H1 (cell line): Measurements from ENCODE around the gene NSUN2. TPM values are rescaled to one million over a fixed set of nuclear protein-coding genes. Genes with fewer than 3 reads are reported as not detected.

Source experiments
- CTCF ChIA-PET: fragments of 300-600 bp; sonication (Branson Sonifier 250); formaldehyde crosslinking; loops from one replicate; lab custom pipeline; 2021; ENCODE audit not compliant: partially characterized antibody; lab: Charles Lee
- POLR2A ChIA-PET: fragments of 300-600 bp; sonication (Branson Sonifier 250); formaldehyde crosslinking; loops from one replicate; lab custom pipeline; 2021; ENCODE audit warnings: inconsistent platforms; ENCODE audit not compliant: partially characterized antibody; lab: Charles Lee
- DNase-seq, 2 experiments: peaks; one replicate each; pipeline versions ENCODE4 v3.0.0 to v3.0.0-alpha.2; 2010 to 2022; ENCODE audit warnings: low spot score in 2 of 2, low read depth in 1 of 2, mixed read lengths in 1 of 2
- FAIRE-seq: peaks from 2 replicates; lab custom pipeline; 2011; peaks lifted over from hg19 to GRCh38; lab: Jason Lieb, UNC
- H2AFZ ChIP-seq: 2 replicates; pipeline ENCODE4 v1.8.1; 2012; ENCODE audit warnings: low read length, inconsistent platforms
- H2AK5ac ChIP-seq: 2 replicates; pipeline ENCODE4 v1.6.1; 2013; ENCODE audit warnings: low read depth, low read length
- H2BK120ac ChIP-seq: replicated peaks from 2 replicates; pipeline ENCODE3; 2013; ENCODE audit warnings: low read depth, low read length, inconsistent platforms
- H2BK12ac ChIP-seq: 2 replicates; pipeline ENCODE4 v1.6.1; 2013; ENCODE audit warnings: low read depth, low read length
- H2BK15ac ChIP-seq: 2 replicates; pipeline ENCODE4 v1.6.1; 2013; ENCODE audit warnings: low read length
- H2BK20ac ChIP-seq: 2 replicates; pipeline ENCODE4 v1.6.1; 2013; ENCODE audit warnings: low read length
- H2BK5ac ChIP-seq: 2 replicates; pipeline ENCODE4 v1.6.1; 2013; ENCODE audit warnings: low read depth, low read length
- H3K14ac ChIP-seq: 2 replicates; pipeline ENCODE4 v1.6.1; 2013; ENCODE audit warnings: inconsistent platforms; ENCODE audit not compliant: insufficient read length
- H3K18ac ChIP-seq: 2 replicates; pipeline ENCODE4 v1.6.1; 2013; ENCODE audit warnings: low read length; ENCODE audit errors: extremely low read depth
- H3K23ac ChIP-seq: 2 replicates; pipeline ENCODE4 v1.6.1; 2013; ENCODE audit warnings: inconsistent platforms; ENCODE audit not compliant: insufficient read length
- H3K23me2 ChIP-seq: 2 replicates; pipeline ENCODE4 v1.6.1; 2013; ENCODE audit warnings: low read depth, low read length
- H3K27ac ChIP-seq: 2 replicates; pipeline ENCODE4 v1.6.1; 2011; ENCODE audit warnings: low read depth, low read length, inconsistent platforms
- H3K27me3 ChIP-seq, 4 experiments: replicated peaks in 1 of 4; 1 replicate in 1 of 4; 2 replicates in 3 of 4; pipeline versions ENCODE4 v1.6.1 to v1.8.1; 2011 to 2013; ENCODE audit warnings: low read length in 3 of 4, mild to moderate bottlenecking in 3 of 4, inconsistent platforms in 2 of 4, mixed read lengths in 2 of 4, moderate library complexity in 1 of 4; ENCODE audit not compliant: control insufficient read depth in 3 of 4, insufficient read depth in 3 of 4; ENCODE audit errors: extremely low read depth in 1 of 4
- H3K36me3 ChIP-seq, 4 experiments: 2 replicates each; pipeline versions ENCODE4 v1.6.1 to v1.8.1; 2011 to 2013; ENCODE audit warnings: mild to moderate bottlenecking in 4 of 4, low read length in 3 of 4, moderate library complexity in 2 of 4, control low read depth in 1 of 4, inconsistent platforms in 1 of 4; ENCODE audit not compliant: insufficient read depth in 4 of 4, control insufficient read depth in 2 of 4
- H3K4ac ChIP-seq: replicated peaks from 2 replicates; pipeline ENCODE3; 2013; ENCODE audit warnings: low read length, low read depth, mixed read lengths, inconsistent platforms; ENCODE audit not compliant: insufficient read length
- H3K4me1 ChIP-seq, 4 experiments: replicated peaks in 1 of 4; 1 replicate in 1 of 4; 2 replicates in 3 of 4; pipeline versions ENCODE4 v1.6.1 to v1.8.1; 2011 to 2013; ENCODE audit warnings: low read length in 3 of 4, inconsistent platforms in 2 of 4, mixed read lengths in 1 of 4; ENCODE audit not compliant: insufficient read depth in 4 of 4, control insufficient read depth in 3 of 4
- H3K4me2 ChIP-seq, 2 experiments: 2 replicates each; pipeline versions ENCODE4 v1.6.1 to v1.8.1; 2011 to 2013; ENCODE audit warnings: low read depth in 2 of 2, low read length in 2 of 2, control low read depth in 1 of 2, inconsistent platforms in 1 of 2, mild to moderate bottlenecking in 1 of 2; ENCODE audit not compliant: insufficient read depth in 1 of 2
- H3K4me3 ChIP-seq, 4 experiments: fragments of 200-600, 300-600 bp in 1 of 4; sonication (generic), shearing (Covaris generic), sonication (Bioruptor Twin) in 1 of 4; 2 replicates each; pipeline versions ENCODE4 v1.5.1 to v1.8.1; 2011 to 2016; ENCODE audit warnings: low read length in 4 of 4, low read depth in 3 of 4, control low read depth in 2 of 4, inconsistent platforms in 2 of 4, mild to moderate bottlenecking in 2 of 4, mixed read lengths in 1 of 4, moderate library complexity in 1 of 4; ENCODE audit not compliant: insufficient read depth in 2 of 4; ENCODE audit errors: extremely low read depth in 1 of 4
- H3K56ac ChIP-seq: replicated peaks from 2 replicates; pipeline ENCODE3; 2013; ENCODE audit warnings: low read depth, mild to moderate bottlenecking, mixed read lengths, low read length, inconsistent platforms; ENCODE audit not compliant: insufficient read length
- H3K79me1 ChIP-seq: 2 replicates; pipeline ENCODE4 v1.6.1; 2013; ENCODE audit warnings: low read depth, low read length, control low read depth
- H3K79me2 ChIP-seq, 2 experiments: 2 replicates each; pipeline versions ENCODE4 v1.6.1 to v1.8.1; 2012 to 2013; ENCODE audit warnings: low read length in 2 of 2, mild to moderate bottlenecking in 2 of 2, inconsistent platforms in 1 of 2; ENCODE audit not compliant: insufficient read depth in 2 of 2, control insufficient read depth in 1 of 2
- H3K9ac ChIP-seq, 4 experiments: replicated peaks in 1 of 4; 1 replicate in 1 of 4; 2 replicates in 3 of 4; pipeline versions ENCODE4 v1.6.1 to v1.8.1; 2011 to 2013; ENCODE audit warnings: low read depth in 3 of 4, low read length in 3 of 4, control low read depth in 2 of 4, mild to moderate bottlenecking in 2 of 4, moderate library complexity in 2 of 4, inconsistent platforms in 1 of 4; ENCODE audit errors: extremely low read depth in 1 of 4
- H3K9me3 ChIP-seq, 2 experiments: 2 replicates each; pipeline versions ENCODE4 v1.6.1 to v1.8.1; 2012 to 2013; ENCODE audit warnings: mild to moderate bottlenecking in 2 of 2, moderate library complexity in 2 of 2, control low read depth in 1 of 2, inconsistent platforms in 1 of 2, low read depth in 1 of 2, low read length in 1 of 2, mixed read lengths in 1 of 2; ENCODE audit not compliant: insufficient read depth in 2 of 2
- H4K20me1 ChIP-seq, 2 experiments: replicated peaks in 1 of 2; 2 replicates each; pipeline versions ENCODE3 to v1.8.1; 2011 to 2013; ENCODE audit warnings: inconsistent platforms in 2 of 2, low read length in 2 of 2, mild to moderate bottlenecking in 1 of 2; ENCODE audit not compliant: insufficient read depth in 2 of 2, control insufficient read depth in 1 of 2
- H4K5ac ChIP-seq: 2 replicates; pipeline ENCODE4 v1.6.1; 2013; ENCODE audit warnings: low read length, low read depth, mixed read lengths, inconsistent platforms; ENCODE audit not compliant: insufficient read length
- H4K8ac ChIP-seq: 2 replicates; pipeline ENCODE4 v1.8.0; 2013; ENCODE audit warnings: mild to moderate bottlenecking, moderate library complexity, low read length, inconsistent platforms; ENCODE audit not compliant: insufficient read depth; ENCODE audit errors: extremely low read depth
- H4K91ac ChIP-seq: replicated peaks from 2 replicates; pipeline ENCODE3; 2013; ENCODE audit warnings: low read length, mixed read lengths, inconsistent platforms; ENCODE audit not compliant: insufficient read length
- POLR2A ChIP-seq, 2 experiments: IDR thresholded peaks; 1 replicate in 1 of 2; 2 replicates in 1 of 2; pipeline ENCODE4 v1.6.1; 2011; ENCODE audit warnings: low read depth in 2 of 2, low read length in 2 of 2, mild to moderate bottlenecking in 2 of 2; ENCODE audit errors: control extremely low read depth in 1 of 2
- POLR2AphosphoS5 ChIP-seq: IDR thresholded peaks from 2 replicates; pipeline ENCODE4 v1.6.1; 2011; ENCODE audit warnings: low read depth, low read length
- RFX5 ChIP-seq: IDR thresholded peaks from 2 replicates; pipeline ENCODE4 v1.6.1; 2011; ENCODE audit warnings: low read depth, low read length, improper control_type of control experiment, borderline replicate concordance
- RNF2 ChIP-seq: fragments of 200-900, 300-1000 bp; sonication (generic); IDR thresholded peaks from 2 replicates; pipeline ENCODE4 v1.7.1; 2016; ENCODE audit warnings: borderline replicate concordance, low read depth, mild to moderate bottlenecking, antibody characterized with exemption, low read length; ENCODE audit not compliant: poor library complexity, severe bottlenecking; ENCODE audit errors: missing control alignments
- TCF12 ChIP-seq: IDR thresholded peaks from 2 replicates; pipeline ENCODE4 v1.6.1; 2011; ENCODE audit warnings: low read depth, mild to moderate bottlenecking, low read length
- WGBS, 2 experiments: shearing (Covaris generic) in 1 of 2; methylation state at CpG; one replicate each; pipeline versions ENCODE4 v1.1.6 to v1.1.7; 2013 to 2015; ENCODE audit warnings: low lambda C conversion rate in 2 of 2, mixed read lengths in 2 of 2, inconsistent platforms in 1 of 2, low coverage in 1 of 2, missing lambda C conversion rate in 1 of 2; ENCODE audit not compliant: insufficient replicate concordance in 2 of 2, insufficient coverage in 1 of 2, insufficient read length in 1 of 2; ENCODE audit errors: extremely low coverage in 1 of 2, missing lambda C conversion rate in 1 of 2; 5-methylcytosine and 5-hydroxymethylcytosine counted together
- polyA plus RNA-seq, 7 experiments: library from polyadenylated mRNA; depleted of rRNA in 3 of 7; stranded (reverse) in 5 of 7; unstranded in 2 of 7; fragments of >200 nt in 5 of 7; fragments of 200-250 nt in 2 of 7; gene quantifications; 1 replicate in 5 of 7; 2 replicates in 1 of 7; 4 replicates in 1 of 7; pipeline versions ENCODE4 v1.2.1 to v1.2.3, GENCODE V29; 2011 to 2013; ENCODE audit warnings: missing spikeins in 2 of 7, mixed read lengths in 2 of 7
- total RNA-seq: library from RNA; stranded (reverse); fragmentation: NEBNext Ultra II Directional; extraction: Animal tissue kit (Norgen Biotek cat#: 25700); gene quantifications from 2 replicates; pipeline ENCODE4 v1.2.1, GENCODE V29; 2021
- TF ChIP-seq, protein P1 (sequence below), 3 experiments: IDR thresholded peaks; 1 replicate in 2 of 3; 2 replicates in 1 of 3; pipeline versions ENCODE4 v1.5.1 to v1.6.1; 2011; ENCODE audit warnings: low read length in 3 of 3, mild to moderate bottlenecking in 3 of 3, inconsistent platforms in 2 of 3, low read depth in 1 of 3, moderate library complexity in 1 of 3; ENCODE audit not compliant: insufficient read depth in 1 of 3; ENCODE audit errors: control extremely low read depth in 1 of 3

The NSUN2 gene
- total and polyA plus RNA-seq, 2 of the 8 experiments (the other 6 are each of a cell fraction or from before 2014, with no cell fraction given): 47.3 to 94.7 TPM

DNA sequence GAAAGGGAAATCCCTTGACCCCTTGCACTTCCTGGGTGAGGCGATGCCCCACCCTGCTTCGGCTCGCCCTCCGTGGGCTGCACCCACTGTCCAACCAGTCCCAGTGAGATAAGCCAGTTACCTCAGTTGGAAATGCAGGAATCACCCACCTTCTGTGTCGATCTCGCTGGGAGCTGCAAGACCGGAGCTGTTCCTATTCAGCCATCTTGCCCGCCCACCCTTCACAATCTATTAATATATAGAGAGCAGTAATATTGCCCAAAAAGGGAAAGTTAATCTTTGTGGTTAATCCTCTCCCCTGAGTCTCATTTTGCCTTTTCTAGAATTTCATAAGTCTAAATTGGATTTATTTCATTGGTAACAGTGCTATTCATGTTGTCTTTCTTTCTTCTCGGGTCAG, 16.8 kb upstream of the NSUN2 start:
- H2BK15ac ChIP-seq: no peak overlapping the region
- H3K4me2 ChIP-seq: peak overlapping the region; percentile 37 to 41; a peak in 2 of 4 replicates
- ChIA-PET CTCF (interaction anchor here (1.3 kb wide), 2 partner anchors 13 to 35 kb away, joined by 3 to 6 read pairs; no protein-coding TSS in a partner anchor), POLR2A (interaction anchor here (1.1 to 1.4 kb wide), 4 partner anchors 10 to 17 kb away, joined by 3 to 9 read pairs (median 4); partner anchors contain the start of gene NSUN2)
- no peaks in the 10 kb centered on the region for H3K23me2 ChIP-seq
- no peak overlapping the region for H3K9ac ChIP-seq
- no peak overlapping the region for H3K56ac ChIP-seq
- H3K27ac ChIP-seq: no peak overlapping the region
- peaks cover 0 to 3% of the 10 kb centered on the region in 2 experiments for H4K20me1 ChIP-seq
- 0 out of 2 replicates have a peak overlapping the region, but pooled peaks have one; percentile 30 for H2BK5ac ChIP-seq
- no peak overlapping the region for H3K4me3 ChIP-seq
- peaks cover 0 to 8% (median 0%) of the 10 kb centered on the region in 4 experiments; a peak in 2 of 7 replicates for H3K4me1 ChIP-seq
- peaks cover 0 to 15% of the 10 kb centered on the region in 2 experiments; a peak in 2 of 4 replicates for H3K79me2 ChIP-seq
- no peak overlapping the region for H4K5ac ChIP-seq
- H3K4ac ChIP-seq: no peak overlapping the region
- no peak overlapping the region for H2BK20ac ChIP-seq
- FAIRE-seq: no peak
- peaks cover 6% of the 10 kb centered on the region; the same call in 1 of the 2 replicates for H3K79me1 ChIP-seq
- no peaks in the 10 kb centered on the region for H3K9me3 ChIP-seq
- H3K14ac ChIP-seq: no peak overlapping the region
- peak overlapping the region; percentile 90; the same call in 1 of the 2 replicates for H2AK5ac ChIP-seq
- H3K18ac ChIP-seq: no peak overlapping the region
- no peak overlapping the region for H3K23ac ChIP-seq
- no peaks in the 10 kb centered on the region for H3K27me3 ChIP-seq
- H2BK120ac ChIP-seq: no peak overlapping the region
- H2BK12ac ChIP-seq: no peak overlapping the region
- no peak for TF ChIP-seq RFX5
- no peak for TF ChIP-seq TCF12
- no peak for TF ChIP-seq POLR2A (IDR thresholded peaks at IDR 0.05; ENCODE audit: control extremely low read depth in 1 of 2, low read depth in 2 of 2, low read length in 2 of 2)
- TF ChIP-seq, protein P1, sequence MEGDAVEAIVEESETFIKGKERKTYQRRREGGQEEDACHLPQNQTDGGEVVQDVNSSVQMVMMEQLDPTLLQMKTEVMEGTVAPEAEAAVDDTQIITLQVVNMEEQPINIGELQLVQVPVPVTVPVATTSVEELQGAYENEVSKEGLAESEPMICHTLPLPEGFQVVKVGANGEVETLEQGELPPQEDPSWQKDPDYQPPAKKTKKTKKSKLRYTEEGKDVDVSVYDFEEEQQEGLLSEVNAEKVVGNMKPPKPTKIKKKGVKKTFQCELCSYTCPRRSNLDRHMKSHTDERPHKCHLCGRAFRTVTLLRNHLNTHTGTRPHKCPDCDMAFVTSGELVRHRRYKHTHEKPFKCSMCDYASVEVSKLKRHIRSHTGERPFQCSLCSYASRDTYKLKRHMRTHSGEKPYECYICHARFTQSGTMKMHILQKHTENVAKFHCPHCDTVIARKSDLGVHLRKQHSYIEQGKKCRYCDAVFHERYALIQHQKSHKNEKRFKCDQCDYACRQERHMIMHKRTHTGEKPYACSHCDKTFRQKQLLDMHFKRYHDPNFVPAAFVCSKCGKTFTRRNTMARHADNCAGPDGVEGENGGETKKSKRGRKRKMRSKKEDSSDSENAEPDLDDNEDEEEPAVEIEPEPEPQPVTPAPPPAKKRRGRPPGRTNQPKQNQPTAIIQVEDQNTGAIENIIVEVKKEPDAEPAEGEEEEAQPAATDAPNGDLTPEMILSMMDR (IDR thresholded peaks at IDR 0.05; ENCODE audit: control extremely low read depth in 1 of 3, insufficient read depth in 1 of 3, low read depth in 1 of 3, low read length in 3 of 3): no peak
- no peak for TF ChIP-seq RNF2
- no peak for TF ChIP-seq POLR2AphosphoS5
- no peak overlapping the region for H2AFZ ChIP-seq
- DNase-seq: no peak
- peaks cover 0 to 5% (median 2%) of the 10 kb centered on the region in 4 experiments; a peak in 3 of 8 replicates for H3K36me3 ChIP-seq
- H4K91ac ChIP-seq: no peak overlapping the region
- H4K8ac ChIP-seq: no peak overlapping the region
- WGBS, 2 experiments: 87% methylated on average over 9 of the region's 9 CpGs; no CpG with 5 or more reads in 1 of the 2 experiments
